Cardiac muscle cell (in vitro differentiated cells and primary cell): Measurements from ENCODE around the gene SULF2. TPM values are rescaled to one million over a fixed set of nuclear protein-coding genes. Genes with fewer than 3 reads are reported as not detected.

ENCODE experiments used
- DNase-seq, 2 donors: peaks; one replicate each; pipeline versions ENCODE4 v3.0.0 to v3.0.0-alpha.2; 2010 to 2017; ENCODE audit warnings: low read depth in 1 of 2, low spot score in 1 of 2
- H3K27ac ChIP-seq: fragments of 200-600 bp; sonication (generic); 2 replicates; pipeline ENCODE4 v1.5.1; 2016
- H3K27me3 ChIP-seq: fragments of 200-600 bp; sonication (generic); 2 replicates; pipeline ENCODE4 v1.6.0; 2016; ENCODE audit warnings: control low read depth
- H3K36me3 ChIP-seq: fragments of 200-600 bp; sonication (generic); 2 replicates; pipeline ENCODE4 v1.5.1; 2016; ENCODE audit warnings: control low read depth
- H3K4me1 ChIP-seq: fragments of 200-600 bp; sonication (generic); 2 replicates; pipeline ENCODE4 v1.8.1; 2017; ENCODE audit warnings: low read depth, mild to moderate bottlenecking, mixed run types
- H3K4me3 ChIP-seq: fragments of 200-600 bp; sonication (generic); 2 replicates; pipeline ENCODE4 v1.5.1; 2016; ENCODE audit warnings: mild to moderate bottlenecking
- H3K9me3 ChIP-seq: fragments of 200-600 bp; sonication (generic); 2 replicates; pipeline ENCODE4 v1.5.1; 2017; ENCODE audit warnings: low read depth, mild to moderate bottlenecking, control low read depth
- polyA plus RNA-seq: library from polyadenylated mRNA; unstranded; fragments of >200 nt; fragmentation: Nextera tagmentation; extraction: Ambion mirVana; gene quantifications from 2 replicates; pipeline ENCODE4 v1.2.1, GENCODE V29; 2016
- total RNA-seq: library from RNA; depleted of rRNA; stranded (reverse); fragments of >200 nt; gene quantifications from 2 replicates; pipeline ENCODE4 v1.2.3, GENCODE V29; 2016
- TF ChIP-seq, protein P1 (sequence below): IDR thresholded peaks from 2 replicates; pipeline ENCODE4 v1.5.1; 2012; ENCODE audit warnings: low read depth, mild to moderate bottlenecking, low read length

The SULF2 gene
- total and polyA plus RNA-seq, 2 experiments from 2014 or later, result 4.2 to 9.6 TPM

DNA sequence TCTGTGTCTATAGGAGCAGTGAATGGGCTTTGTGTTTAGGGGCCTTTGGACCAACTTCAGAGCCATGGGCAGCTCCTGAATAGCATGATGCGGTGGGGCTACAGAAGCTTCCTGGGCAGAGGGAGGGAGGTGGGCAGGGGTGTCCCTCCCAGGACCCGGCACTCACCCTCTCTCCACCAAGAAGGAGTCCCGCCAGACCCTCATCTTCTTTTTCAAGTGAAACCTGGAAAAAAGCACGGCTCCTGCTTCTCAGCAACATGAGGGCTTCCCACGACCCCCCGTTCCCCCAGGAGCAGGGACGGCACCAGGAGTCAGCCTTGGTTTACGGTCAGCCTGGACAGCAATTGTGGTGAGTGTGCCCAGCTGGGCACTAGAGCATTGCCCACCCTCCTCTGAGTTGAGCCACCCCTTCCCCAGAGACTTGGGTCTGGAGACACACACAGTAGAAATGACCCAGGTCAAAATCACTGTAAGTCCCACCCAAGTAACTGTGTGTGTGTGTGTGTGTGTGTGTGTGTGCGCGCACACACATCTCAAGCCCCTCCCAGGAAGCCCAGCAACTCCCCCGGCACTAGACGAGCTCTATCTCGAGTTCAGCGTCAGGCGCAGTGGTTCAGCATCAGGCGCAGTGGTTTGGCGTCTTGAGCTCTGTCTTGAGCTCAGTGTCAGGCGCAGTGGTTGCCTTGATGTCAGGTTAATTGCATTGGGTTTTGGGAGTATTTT lies 108.2 kb downstream of the SULF2 start:
- no peaks in the 10 kb centered on the region for H3K36me3 ChIP-seq
- H3K9me3 ChIP-seq, result no peaks in the 10 kb centered on the region
- TF ChIP-seq, protein P1, sequence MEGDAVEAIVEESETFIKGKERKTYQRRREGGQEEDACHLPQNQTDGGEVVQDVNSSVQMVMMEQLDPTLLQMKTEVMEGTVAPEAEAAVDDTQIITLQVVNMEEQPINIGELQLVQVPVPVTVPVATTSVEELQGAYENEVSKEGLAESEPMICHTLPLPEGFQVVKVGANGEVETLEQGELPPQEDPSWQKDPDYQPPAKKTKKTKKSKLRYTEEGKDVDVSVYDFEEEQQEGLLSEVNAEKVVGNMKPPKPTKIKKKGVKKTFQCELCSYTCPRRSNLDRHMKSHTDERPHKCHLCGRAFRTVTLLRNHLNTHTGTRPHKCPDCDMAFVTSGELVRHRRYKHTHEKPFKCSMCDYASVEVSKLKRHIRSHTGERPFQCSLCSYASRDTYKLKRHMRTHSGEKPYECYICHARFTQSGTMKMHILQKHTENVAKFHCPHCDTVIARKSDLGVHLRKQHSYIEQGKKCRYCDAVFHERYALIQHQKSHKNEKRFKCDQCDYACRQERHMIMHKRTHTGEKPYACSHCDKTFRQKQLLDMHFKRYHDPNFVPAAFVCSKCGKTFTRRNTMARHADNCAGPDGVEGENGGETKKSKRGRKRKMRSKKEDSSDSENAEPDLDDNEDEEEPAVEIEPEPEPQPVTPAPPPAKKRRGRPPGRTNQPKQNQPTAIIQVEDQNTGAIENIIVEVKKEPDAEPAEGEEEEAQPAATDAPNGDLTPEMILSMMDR, result no peak
- no peak overlapping the region for H3K4me3 ChIP-seq
- no peaks in the 10 kb centered on the region for H3K4me1 ChIP-seq
- H3K27me3 ChIP-seq, result no peaks in the 10 kb centered on the region
- H3K27ac ChIP-seq, result no peak overlapping the region
- no peak for DNase-seq

DNA sequence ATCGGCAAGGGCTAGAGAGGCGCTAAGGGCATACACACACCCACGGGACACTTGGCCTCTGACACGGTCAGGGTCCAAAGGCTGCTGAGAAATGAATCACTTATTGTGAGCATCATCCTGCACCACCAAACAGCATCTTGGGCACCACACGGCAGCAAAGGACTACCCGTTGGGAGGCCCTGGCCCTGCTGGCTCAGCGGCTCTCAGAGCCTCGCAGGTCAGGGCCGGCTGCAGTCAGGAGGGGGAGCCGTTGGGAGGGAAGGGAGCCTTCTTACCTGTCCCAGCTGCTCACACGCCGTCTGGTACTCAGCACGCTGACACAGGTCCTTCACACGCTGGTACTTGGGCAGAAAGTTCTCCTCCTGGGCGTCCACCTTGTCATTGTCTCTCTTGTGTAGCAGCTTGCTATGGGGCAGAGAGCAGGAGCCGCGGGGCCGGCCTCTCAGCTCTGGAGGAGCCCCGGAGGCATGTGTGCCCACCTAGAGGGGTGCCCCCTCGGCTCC lies 109.0 kb downstream of the SULF2 start:
- TF ChIP-seq, protein P1, result no peak
- peak in 1 of 2 donors; percentile 32 for DNase-seq

DNA sequence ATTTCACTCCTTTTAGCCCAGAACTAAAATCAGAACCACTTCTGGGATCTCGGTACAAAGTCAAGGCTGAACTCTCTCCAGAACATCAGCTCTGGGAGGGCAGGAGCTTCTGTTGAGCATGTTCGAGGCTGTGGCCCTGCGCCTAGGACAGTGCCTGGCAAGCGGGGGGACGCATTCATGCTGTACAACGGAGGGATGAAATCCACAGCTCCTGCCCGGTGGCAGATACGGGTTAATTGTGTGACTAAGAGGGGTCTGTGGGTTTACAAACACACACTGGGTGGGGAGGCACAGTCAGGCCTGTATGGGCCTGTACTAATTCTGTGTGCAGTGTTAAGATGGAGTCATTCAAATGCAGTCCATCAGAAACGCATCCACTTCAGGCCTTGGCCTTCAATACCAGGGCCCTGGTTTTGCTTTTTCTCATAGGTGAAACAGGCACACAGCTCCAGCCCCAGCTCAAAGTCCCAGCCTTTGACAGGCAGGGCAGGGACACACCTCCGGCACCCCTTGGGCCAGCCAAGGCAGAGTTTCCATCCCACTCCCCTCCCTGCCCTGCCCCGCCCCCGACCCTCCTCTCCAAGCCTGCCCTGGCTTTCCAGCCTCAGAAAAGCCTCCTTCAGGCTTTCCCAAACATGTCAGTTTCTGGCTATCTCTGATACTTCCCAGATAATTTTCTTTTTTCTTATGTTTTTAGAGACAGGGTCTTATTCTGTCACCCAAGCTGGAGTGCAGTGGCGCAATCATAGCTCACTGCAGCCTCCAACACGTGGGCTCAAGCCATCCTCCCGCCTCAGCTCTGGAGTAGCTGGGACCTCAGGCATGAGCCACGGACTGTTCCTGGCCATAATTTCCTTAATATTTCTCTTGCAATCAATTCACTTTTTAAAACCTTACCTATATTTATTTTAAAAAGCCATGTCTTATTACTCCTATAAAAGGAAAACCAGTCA lies 109.8 kb downstream of the SULF2 start:
- DNase-seq, result no peak
- no peaks in the 10 kb centered on the region for H3K4me1 ChIP-seq
- no peaks in the 10 kb centered on the region for H3K27me3 ChIP-seq
- no peak overlapping the region for H3K4me3 ChIP-seq
- H3K9me3 ChIP-seq, result no peaks in the 10 kb centered on the region
- no peaks in the 10 kb centered on the region for H3K36me3 ChIP-seq
- H3K27ac ChIP-seq, result no peak overlapping the region
- TF ChIP-seq, protein P1, result no peak

More for the DNA sequence above, 109.0 kb downstream of the SULF2 start:
- Histone ChIP-seq H3K27ac (no peak overlapping the region), H3K27me3 (no peaks in the 10 kb centered on the region), H3K9me3 (no peaks in the 10 kb centered on the region), H3K4me1 (no peaks in the 10 kb centered on the region), H3K4me3 (no peak overlapping the region), H3K36me3 (no peaks in the 10 kb centered on the region)

DNA sequence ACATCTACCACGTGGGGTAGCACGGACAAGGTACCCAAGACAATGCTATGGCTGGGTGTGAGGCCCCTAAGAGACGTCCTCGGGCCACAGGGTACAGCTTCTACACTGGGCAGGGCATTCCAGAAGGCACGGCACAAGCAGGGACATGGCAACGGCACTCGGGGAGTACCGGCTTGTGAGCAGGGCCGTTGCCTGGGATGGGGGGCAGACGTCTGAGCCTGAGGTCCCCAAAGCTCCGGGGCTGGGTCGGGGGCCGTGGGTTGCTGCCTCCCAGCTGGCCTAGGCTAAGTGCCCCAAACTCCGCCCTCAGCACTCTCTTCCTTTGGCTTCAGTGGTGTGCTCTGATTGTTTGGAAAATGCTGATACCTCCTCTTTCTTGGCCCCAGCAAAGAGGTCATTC lies 110.6 kb downstream of the SULF2 start:
- Histone ChIP-seq H3K27me3 (no peaks in the 10 kb centered on the region), H3K27ac (no peak overlapping the region), H3K4me3 (no peak overlapping the region), H3K4me1 (no peaks in the 10 kb centered on the region), H3K9me3 (no peaks in the 10 kb centered on the region), H3K36me3 (no peaks in the 10 kb centered on the region)
- TF ChIP-seq, protein P1, result no peak
- DNase-seq, result no peak

DNA sequence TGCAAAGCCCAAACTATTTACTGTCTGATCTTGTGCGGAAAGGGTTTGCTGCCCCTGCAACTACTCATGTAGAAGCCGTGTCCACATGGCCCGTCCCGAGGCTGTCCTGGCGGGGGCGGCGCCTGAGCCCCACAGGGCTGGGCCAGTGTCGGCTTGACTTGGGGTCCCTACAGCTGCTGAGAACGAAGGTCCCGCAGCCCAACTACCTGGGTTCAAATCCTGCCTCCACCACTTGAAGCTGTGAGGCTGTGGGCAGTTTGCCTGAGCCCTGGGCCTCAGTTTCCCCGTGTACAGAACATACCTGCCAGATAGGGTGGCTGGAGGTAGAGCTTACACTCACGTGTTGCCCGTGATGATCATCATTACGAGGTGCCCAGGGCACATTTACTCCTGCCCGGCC lies 111.1 kb downstream of the SULF2 start:
- H3K27me3 ChIP-seq, result no peaks in the 10 kb centered on the region
- H3K9me3 ChIP-seq, result no peaks in the 10 kb centered on the region
- TF ChIP-seq, protein P1, result no peak
- H3K4me1 ChIP-seq, result no peaks in the 10 kb centered on the region
- H3K36me3 ChIP-seq, result no peaks in the 10 kb centered on the region
- no peak overlapping the region for H3K27ac ChIP-seq
- DNase-seq, result no peak
- H3K4me3 ChIP-seq, result no peak overlapping the region
